ENCODE measurements around the gene PRPF8. TPM values are rescaled to one million over a fixed set of nuclear protein-coding genes. Genes with fewer than 3 reads are reported as not detected.
A peak's percentile ranks its signal among the peaks of the same experiment; 100 is the strongest.

Gene PRPF8
- total and polyA plus RNA-seq, 10 of the 15 experiments (the other 5 are each of a cell fraction or from before 2014, with no cell fraction given) = 77.2 to 337 (median 162) TPM

DNA sequence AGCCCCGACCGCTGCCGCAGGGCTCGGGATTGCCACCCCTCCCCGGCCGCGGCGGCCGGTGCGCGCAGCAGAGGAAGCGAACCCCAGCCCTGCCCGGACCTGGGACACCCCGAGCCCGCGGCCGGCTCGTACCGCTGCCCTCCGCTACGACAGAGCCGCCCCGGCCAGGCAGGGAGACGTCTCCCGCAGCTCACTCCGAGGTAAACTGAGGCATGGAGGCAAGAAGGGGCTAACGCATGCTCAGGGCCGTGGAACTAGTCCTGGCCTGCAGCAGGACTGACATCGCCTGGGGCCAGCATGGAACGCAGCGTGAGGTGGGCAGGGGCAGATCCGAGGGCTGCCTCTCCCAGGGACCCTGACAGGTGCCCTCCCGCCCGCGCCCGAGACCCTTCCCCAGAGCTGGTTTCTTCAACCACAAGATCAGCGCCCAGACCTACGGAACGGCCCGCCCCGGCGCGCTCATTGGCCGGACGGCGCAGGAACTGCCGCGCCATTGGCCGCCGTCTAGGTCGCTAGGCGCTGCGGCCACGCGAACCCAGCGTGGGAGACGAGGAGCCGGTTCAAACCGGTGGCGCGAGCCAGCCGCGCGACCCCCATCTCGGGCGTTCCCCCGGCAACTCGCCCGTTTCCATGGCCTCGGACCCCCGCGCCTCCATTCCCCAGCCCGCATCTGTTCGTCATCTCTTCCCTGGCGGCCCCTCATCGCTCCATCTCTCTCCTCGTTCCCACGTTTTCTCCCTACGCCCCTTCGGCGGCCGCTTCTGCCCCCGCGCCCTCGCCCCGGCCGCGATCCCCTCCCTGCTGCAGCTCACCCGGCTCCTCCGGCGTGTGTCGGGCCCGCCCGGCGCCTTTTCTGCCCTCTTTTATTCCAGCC lies 56.4 kb downstream of the PRPF8 start, which contains the start of gene SLC43A2 (continued):
- TF ChIP-seq, protein P1, sequence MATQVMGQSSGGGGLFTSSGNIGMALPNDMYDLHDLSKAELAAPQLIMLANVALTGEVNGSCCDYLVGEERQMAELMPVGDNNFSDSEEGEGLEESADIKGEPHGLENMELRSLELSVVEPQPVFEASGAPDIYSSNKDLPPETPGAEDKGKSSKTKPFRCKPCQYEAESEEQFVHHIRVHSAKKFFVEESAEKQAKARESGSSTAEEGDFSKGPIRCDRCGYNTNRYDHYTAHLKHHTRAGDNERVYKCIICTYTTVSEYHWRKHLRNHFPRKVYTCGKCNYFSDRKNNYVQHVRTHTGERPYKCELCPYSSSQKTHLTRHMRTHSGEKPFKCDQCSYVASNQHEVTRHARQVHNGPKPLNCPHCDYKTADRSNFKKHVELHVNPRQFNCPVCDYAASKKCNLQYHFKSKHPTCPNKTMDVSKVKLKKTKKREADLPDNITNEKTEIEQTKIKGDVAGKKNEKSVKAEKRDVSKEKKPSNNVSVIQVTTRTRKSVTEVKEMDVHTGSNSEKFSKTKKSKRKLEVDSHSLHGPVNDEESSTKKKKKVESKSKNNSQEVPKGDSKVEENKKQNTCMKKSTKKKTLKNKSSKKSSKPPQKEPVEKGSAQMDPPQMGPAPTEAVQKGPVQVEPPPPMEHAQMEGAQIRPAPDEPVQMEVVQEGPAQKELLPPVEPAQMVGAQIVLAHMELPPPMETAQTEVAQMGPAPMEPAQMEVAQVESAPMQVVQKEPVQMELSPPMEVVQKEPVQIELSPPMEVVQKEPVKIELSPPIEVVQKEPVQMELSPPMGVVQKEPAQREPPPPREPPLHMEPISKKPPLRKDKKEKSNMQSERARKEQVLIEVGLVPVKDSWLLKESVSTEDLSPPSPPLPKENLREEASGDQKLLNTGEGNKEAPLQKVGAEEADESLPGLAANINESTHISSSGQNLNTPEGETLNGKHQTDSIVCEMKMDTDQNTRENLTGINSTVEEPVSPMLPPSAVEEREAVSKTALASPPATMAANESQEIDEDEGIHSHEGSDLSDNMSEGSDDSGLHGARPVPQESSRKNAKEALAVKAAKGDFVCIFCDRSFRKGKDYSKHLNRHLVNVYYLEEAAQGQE (IDR thresholded peaks at IDR 0.05; ENCODE audit: low read depth, low read length) = no peak
- no peak for TF ChIP-seq MEF2A (IDR thresholded peaks at IDR 0.05; ENCODE audit: insufficient read depth, low read depth, low read length)
- TF ChIP-seq MTA2 (IDR thresholded peaks at IDR 0.05; ENCODE audit: low read depth) = no peak
- no peak for TF ChIP-seq STAT1 (conservative IDR thresholded peaks at IDR 0.05)
- TF ChIP-seq, protein P2, sequence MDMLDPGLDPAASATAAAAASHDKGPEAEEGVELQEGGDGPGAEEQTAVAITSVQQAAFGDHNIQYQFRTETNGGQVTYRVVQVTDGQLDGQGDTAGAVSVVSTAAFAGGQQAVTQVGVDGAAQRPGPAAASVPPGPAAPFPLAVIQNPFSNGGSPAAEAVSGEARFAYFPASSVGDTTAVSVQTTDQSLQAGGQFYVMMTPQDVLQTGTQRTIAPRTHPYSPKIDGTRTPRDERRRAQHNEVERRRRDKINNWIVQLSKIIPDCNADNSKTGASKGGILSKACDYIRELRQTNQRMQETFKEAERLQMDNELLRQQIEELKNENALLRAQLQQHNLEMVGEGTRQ (IDR thresholded peaks at IDR 0.05; ENCODE audit: borderline replicate concordance, low read depth, low read length) = no peak
- TF ChIP-seq RUNX3 (IDR thresholded peaks at IDR 0.05; ENCODE audit: low read length) = peak; percentile 67
- no peak for TF ChIP-seq SREBF2 (IDR thresholded peaks at IDR 0.05; ENCODE audit: low read length)
- TF ChIP-seq CHD2 (IDR thresholded peaks at IDR 0.05; ENCODE audit: borderline replicate concordance, low read depth, low read length) = 0 out of 2 replicates have a peak, but pooled peaks have one; percentile 52
- TF ChIP-seq YY1 (IDR thresholded peaks at IDR 0.05; ENCODE audit: low read depth, low read length) = peak; percentile 42; the same call in 1 of the 2 replicates
- TF ChIP-seq CBFB (IDR thresholded peaks at IDR 0.05; ENCODE audit: low read depth) = 0 out of 2 replicates have a peak, but pooled peaks have one; percentile 40
- 0 out of 2 replicates have a peak, but pooled peaks have one; percentile 74 for TF ChIP-seq GATAD2B (conservative IDR thresholded peaks at IDR 0.05; ENCODE audit: low read depth)
- TF ChIP-seq NFYB (IDR thresholded peaks at IDR 0.05; ENCODE audit: insufficient read depth, low read depth, low read length) = peak; percentile 96
- TF ChIP-seq STAT3 (IDR thresholded peaks at IDR 0.05; ENCODE audit: low read depth, low read length) = no peak
- TF ChIP-seq NFXL1 (IDR thresholded peaks at IDR 0.05; ENCODE audit: borderline replicate concordance) = no peak
- TF ChIP-seq, protein P3, sequence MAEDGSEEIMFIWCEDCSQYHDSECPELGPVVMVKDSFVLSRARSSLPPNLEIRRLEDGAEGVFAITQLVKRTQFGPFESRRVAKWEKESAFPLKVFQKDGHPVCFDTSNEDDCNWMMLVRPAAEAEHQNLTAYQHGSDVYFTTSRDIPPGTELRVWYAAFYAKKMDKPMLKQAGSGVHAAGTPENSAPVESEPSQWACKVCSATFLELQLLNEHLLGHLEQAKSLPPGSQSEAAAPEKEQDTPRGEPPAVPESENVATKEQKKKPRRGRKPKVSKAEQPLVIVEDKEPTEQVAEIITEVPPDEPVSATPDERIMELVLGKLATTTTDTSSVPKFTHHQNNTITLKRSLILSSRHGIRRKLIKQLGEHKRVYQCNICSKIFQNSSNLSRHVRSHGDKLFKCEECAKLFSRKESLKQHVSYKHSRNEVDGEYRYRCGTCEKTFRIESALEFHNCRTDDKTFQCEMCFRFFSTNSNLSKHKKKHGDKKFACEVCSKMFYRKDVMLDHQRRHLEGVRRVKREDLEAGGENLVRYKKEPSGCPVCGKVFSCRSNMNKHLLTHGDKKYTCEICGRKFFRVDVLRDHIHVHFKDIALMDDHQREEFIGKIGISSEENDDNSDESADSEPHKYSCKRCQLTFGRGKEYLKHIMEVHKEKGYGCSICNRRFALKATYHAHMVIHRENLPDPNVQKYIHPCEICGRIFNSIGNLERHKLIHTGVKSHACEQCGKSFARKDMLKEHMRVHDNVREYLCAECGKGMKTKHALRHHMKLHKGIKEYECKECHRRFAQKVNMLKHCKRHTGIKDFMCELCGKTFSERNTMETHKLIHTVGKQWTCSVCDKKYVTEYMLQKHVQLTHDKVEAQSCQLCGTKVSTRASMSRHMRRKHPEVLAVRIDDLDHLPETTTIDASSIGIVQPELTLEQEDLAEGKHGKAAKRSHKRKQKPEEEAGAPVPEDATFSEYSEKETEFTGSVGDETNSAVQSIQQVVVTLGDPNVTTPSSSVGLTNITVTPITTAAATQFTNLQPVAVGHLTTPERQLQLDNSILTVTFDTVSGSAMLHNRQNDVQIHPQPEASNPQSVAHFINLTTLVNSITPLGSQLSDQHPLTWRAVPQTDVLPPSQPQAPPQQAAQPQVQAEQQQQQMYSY (CRISPR knock-in tag; IDR thresholded peaks at IDR 0.05) = no peak
- no peak for TF ChIP-seq CREB1 (IDR thresholded peaks at IDR 0.05; ENCODE audit: low read depth)
- 0 out of 2 replicates have a peak, but pooled peaks have one; percentile 64 for TF ChIP-seq RFX5 (IDR thresholded peaks at IDR 0.05; ENCODE audit: low read depth, low read length)
- no peak for TF ChIP-seq IKZF2 (IDR thresholded peaks at IDR 0.05)
- no peak for TF ChIP-seq HDAC6 (IDR thresholded peaks at IDR 0.05; ENCODE audit: unreplicated experiment)
- no peak for TF ChIP-seq ATF7 (IDR thresholded peaks at IDR 0.05; ENCODE audit: low read depth)
- TF ChIP-seq JUNB (IDR thresholded peaks at IDR 0.05) = no peak
- TF ChIP-seq ETV6 (conservative IDR thresholded peaks at IDR 0.05 in 1 of 2, IDR thresholded peaks at IDR 0.05 in 1 of 2; ENCODE audit: borderline replicate concordance in 1 of 2, low read depth in 1 of 2) = no peak
